Right hindlimb (tissue), 1 donor: Measurements from ENCODE around the gene PAAF1.
"Not testable (repeated sequence)": the region's sequence is repeated elsewhere in the genome, so short reads cannot be mapped to it uniquely, and the experiment has no call there.

ENCODE experiments used
- DNase-seq: peaks from one replicate; pipeline ENCODE4 v3.0.0-alpha.2; 2018

Gene PAAF1

GRCh38 chr11:73876424-73877310 is at the start of gene PAAF1, which contains the start of gene COA4:
Gene PAAF1 (plus strand): TSS chr11:73876999. CDS start chr11:73877022, 23 bp downstream.
Gene COA4 (minus strand): TSS chr11:73876846. CDS start chr11:73873378, 3,468 bp downstream.
- DNase-seq, result peak; percentile 97

- DNase-seq, result no peak
Measured at GRCh38 chr11:73830261-73830660, 46.5 kb upstream of the PAAF1 start.

GRCh38 chr11:73833067-73833466 is 43.7 kb upstream of the PAAF1 start:
- DNase-seq, result no peak

- DNase-seq, result no peak
Measured at GRCh38 chr11:73838443-73839122, 38.2 kb upstream of the PAAF1 start.

- DNase-seq, result no peak
Measured at GRCh38 chr11:73839123-73839457, 37.7 kb upstream of the PAAF1 start.

- no peak for DNase-seq
Measured at GRCh38 chr11:73851046-73851764, 25.6 kb upstream of the PAAF1 start.

- no peak for DNase-seq
Measured at GRCh38 chr11:73852049-73852448, 24.8 kb upstream of the PAAF1 start.

- DNase-seq, result no peak
Measured at GRCh38 chr11:73854680-73855079, 22.1 kb upstream of the PAAF1 start.

- DNase-seq, result no peak
Measured at GRCh38 chr11:73856031-73856567, 20.7 kb upstream of the PAAF1 start.

GRCh38 chr11:73859671-73860070 is 17.1 kb upstream of the PAAF1 start:
- no peak for DNase-seq

GRCh38 chr11:73860202-73860601 is 16.6 kb upstream of the PAAF1 start:
- no peak for DNase-seq

GRCh38 chr11:73862986-73863385 is 13.8 kb upstream of the PAAF1 start:
- no peak for DNase-seq

GRCh38 chr11:73866095-73866579 is 10.7 kb upstream of the PAAF1 start:
- peak; percentile 35 for DNase-seq

GRCh38 chr11:73866586-73866996 is 10.2 kb upstream of the PAAF1 start:
- no peak for DNase-seq

- no peak for DNase-seq
Measured at GRCh38 chr11:73869332-73869949, 7.4 kb upstream of the PAAF1 start.

- no peak for DNase-seq
Measured at GRCh38 chr11:73870261-73870660, 6.5 kb upstream of the PAAF1 start.

- DNase-seq, result peak; percentile 63
Measured at GRCh38 chr11:73872749-73873357, 3.9 kb upstream of the PAAF1 start.

- no peak for DNase-seq
Measured at GRCh38 chr11:73875380-73875779, 1.4 kb upstream of the PAAF1 start.

GRCh38 chr11:73875840-73876239 is 959 bp upstream of the PAAF1 start:
- DNase-seq, result no peak

- no peak for DNase-seq
Measured at GRCh38 chr11:73878771-73879170, 2.0 kb downstream of the PAAF1 start.

GRCh38 chr11:73880449-73880848 is 3.6 kb downstream of the PAAF1 start:
- DNase-seq, result not testable (repeated sequence)

- no peak for DNase-seq
Measured at GRCh38 chr11:73883856-73884255, 7.1 kb downstream of the PAAF1 start.
